Ovary (tissue), 9 donors: Measurements from ENCODE around the gene MAP3K19. TPM values are rescaled to one million over a fixed set of nuclear protein-coding genes. Genes with fewer than 3 reads are reported as not detected.
"Not testable (repeated sequence)": the region's sequence is repeated elsewhere in the genome, so short reads cannot be mapped to it uniquely, and the experiment has no call there.

Experiments
- DNase-seq, 5 donors: peaks; one replicate each; pipeline ENCODE4 v3.0.0-alpha.2; 2019 to 2020
- H3K27ac ChIP-seq, 2 donors: fragments of 200-600 bp; one replicate each; pipeline versions ENCODE4 v1.5.1 to v1.8.0; 2019 to 2022
- H3K27me3 ChIP-seq: fragments of 200-600 bp; one replicate; pipeline ENCODE4 v1.8.0; 2022
- H3K36me3 ChIP-seq: fragments of 200-600 bp; sonication (generic); one replicate; pipeline ENCODE4 v1.5.1; 2019
- H3K4me1 ChIP-seq: one replicate; pipeline ENCODE4 v1.8.1; 2013; ENCODE audit warnings: mild to moderate bottlenecking, moderate library complexity; ENCODE audit not compliant: insufficient read depth
- H3K4me3 ChIP-seq: fragments of 200-600 bp; sonication (generic); one replicate; pipeline ENCODE4 v1.5.1; 2017
- H3K9me3 ChIP-seq, 2 donors: fragments of 200-600 bp in 1 of 2; sonication (generic) in 1 of 2; one replicate each; pipeline versions ENCODE4 v1.5.1 to v1.8.1; 2013 to 2019; ENCODE audit warnings: mild to moderate bottlenecking in 1 of 2, moderate library complexity in 1 of 2
- CTCF ChIP-seq, 3 donors: fragments of 450-650 bp in 2 of 3; fragments of 200-600 bp in 1 of 3; IDR thresholded peaks; one replicate each; pipeline versions ENCODE4 v1.5.1 to v1.8.0; 2016 to 2022; ENCODE audit warnings: antibody characterized with exemption in 3 of 3, mild to moderate bottlenecking in 1 of 3
- EP300 ChIP-seq: sonication (generic); formaldehyde crosslinking; IDR thresholded peaks from one replicate; pipeline ENCODE4 v1.6.1; 2017; ENCODE audit warnings: antibody characterized with exemption
- POLR2A ChIP-seq: fragments of 450-650 bp; IDR thresholded peaks from one replicate; pipeline ENCODE4 v1.6.1; 2017; ENCODE audit warnings: antibody characterized with exemption, mild to moderate bottlenecking, moderate library complexity
- WGBS, 3 donors: extraction: QIAGEN DNeasy Blood & Tissue Kit in 1 of 3; methylation state at CpG; one replicate each; pipeline versions ENCODE4 v1.1.5 to v1.1.7; 2013 to 2017; 5-methylcytosine and 5-hydroxymethylcytosine counted together
- intact Hi-C, 4 donors: fragments of 100-400 bp; cut with DNase I; formaldehyde crosslinking; loops; one replicate each; pipeline versions ENCODE4 v1.11.0 to v1.15.1; 2022 to 2023
- polyA plus RNA-seq, 2 donors: library from polyadenylated mRNA; stranded (reverse); fragments of 200-250 nt in 1 of 2; fragments of 350-450 nt in 1 of 2; fragmentation: Illumina TruSeq in 1 of 2; extraction: RNeasy Lipid Tissue Mini Kit (QIAGEN cat#74804) in 1 of 2; gene quantifications; one replicate each; pipeline ENCODE4 v1.2.3, GENCODE V29; 2013 to 2014
- total RNA-seq, 7 donors: library from RNA; depleted of rRNA in 2 of 7; stranded (reverse); fragments of >200 nt in 2 of 7; fragmentation: NEBNext Ultra II Directional in 3 of 7; extraction: Animal tissue kit (Norgen Biotek cat#: 25700) in 3 of 7; gene quantifications; one replicate each; pipeline versions ENCODE4 v1.1.0 to v1.2.4, GENCODE V29; 2016 to 2023
- donor health status: DM: no; HTN: no; CAD: no; lungs with moderate emphysema.
- donor health status: DM: no; HTN: no; CAD: no.
- donor health status: Bipolar disorder and iron deficiency.
- donor health status: DM: yes; HTN: yes; CAD: no.
- donor health status: DM: no; HTN: no; CAD: no.
- donor health status: DM: yes; HTN: yes; CAD: no.

The MAP3K19 gene
- total and polyA plus RNA-seq, 9 donors, result 0.02 to 23.2 (median 0.93) TPM; not detected in 3

- no peak for DNase-seq
- intact Hi-C loops, result no loop called here
- Histone ChIP-seq H3K4me3 (no peak overlapping the region), H3K36me3 (no peaks in the 10 kb centered on the region), H3K27me3 (no peaks in the 10 kb centered on the region), H3K4me1 (no peaks in the 10 kb centered on the region), H3K9me3 (no peaks in the 10 kb centered on the region), H3K27ac (no peak overlapping the region)
- TF ChIP-seq EP300 (no peak), POLR2A (no peak), CTCF (IDR thresholded peaks at IDR 0.05) (no peak)
- WGBS, 3 donors, result 40 to 79% (median 49%) methylated on average over 2 of the region's 2 CpGs
Measured at GRCh38 chr2:135094508-135094907, 47.3 kb upstream of the MAP3K19 start.

- Histone ChIP-seq H3K27ac (no peak overlapping the region), H3K36me3 (no peaks in the 10 kb centered on the region), H3K4me1 (no peaks in the 10 kb centered on the region), H3K4me3 (no peak overlapping the region), H3K9me3 (no peaks in the 10 kb centered on the region), H3K27me3 (no peaks in the 10 kb centered on the region)
- 64 to 76% (median 67%) methylated on average over 3 of the region's 3 CpGs for WGBS, 3 donors
- TF ChIP-seq POLR2A (no peak), EP300 (no peak), CTCF (IDR thresholded peaks at IDR 0.05) (no peak)
- intact Hi-C loops, result no loop called here
- DNase-seq, result no peak
Measured at GRCh38 chr2:135093670-135094330, 46.6 kb upstream of the MAP3K19 start.

- no peak overlapping the region for H3K27ac ChIP-seq
- H3K4me1 ChIP-seq, result no peaks in the 10 kb centered on the region
- no peaks in the 10 kb centered on the region for H3K27me3 ChIP-seq
- H3K4me3 ChIP-seq, result no peak overlapping the region
- H3K9me3 ChIP-seq, result no peaks in the 10 kb centered on the region
- no peak for DNase-seq
- intact Hi-C loops, result no loop called here
- H3K36me3 ChIP-seq, result no peaks in the 10 kb centered on the region
- TF ChIP-seq POLR2A (no peak), CTCF (IDR thresholded peaks at IDR 0.05) (no peak), EP300 (no peak)
Measured at GRCh38 chr2:135093193-135093592, 45.9 kb upstream of the MAP3K19 start.

GRCh38 chr2:135091681-135092080 is 44.4 kb upstream of the MAP3K19 start:
- Histone ChIP-seq H3K27me3 (no peaks in the 10 kb centered on the region), H3K4me1 (no peaks in the 10 kb centered on the region), H3K9me3 (no peaks in the 10 kb centered on the region), H3K4me3 (no peak overlapping the region), H3K36me3 (no peaks in the 10 kb centered on the region), H3K27ac (no peak overlapping the region)
- TF ChIP-seq CTCF (IDR thresholded peaks at IDR 0.05) (no peak), POLR2A (no peak), EP300 (no peak)
- 99 to 100% (median 100%) methylated on average over 1 of the region's 1 CpG for WGBS, 3 donors
- intact Hi-C loops, result no loop called here
- DNase-seq, result no peak

GRCh38 chr2:135089597-135089996 is 42.4 kb upstream of the MAP3K19 start:
- intact Hi-C loops, H3K27me3 ChIP-seq, H3K9me3 ChIP-seq, H3K4me3 ChIP-seq, H3K36me3 ChIP-seq, H3K27ac ChIP-seq, DNase-seq, H3K4me1 ChIP-seq: not testable (repeated sequence)
- 92 to 99% (median 98%) methylated on average over 4 of the region's 4 CpGs for WGBS, 3 donors
